ENCODE results near the gene SAMD4A.

SAMD4A gene

DNA sequence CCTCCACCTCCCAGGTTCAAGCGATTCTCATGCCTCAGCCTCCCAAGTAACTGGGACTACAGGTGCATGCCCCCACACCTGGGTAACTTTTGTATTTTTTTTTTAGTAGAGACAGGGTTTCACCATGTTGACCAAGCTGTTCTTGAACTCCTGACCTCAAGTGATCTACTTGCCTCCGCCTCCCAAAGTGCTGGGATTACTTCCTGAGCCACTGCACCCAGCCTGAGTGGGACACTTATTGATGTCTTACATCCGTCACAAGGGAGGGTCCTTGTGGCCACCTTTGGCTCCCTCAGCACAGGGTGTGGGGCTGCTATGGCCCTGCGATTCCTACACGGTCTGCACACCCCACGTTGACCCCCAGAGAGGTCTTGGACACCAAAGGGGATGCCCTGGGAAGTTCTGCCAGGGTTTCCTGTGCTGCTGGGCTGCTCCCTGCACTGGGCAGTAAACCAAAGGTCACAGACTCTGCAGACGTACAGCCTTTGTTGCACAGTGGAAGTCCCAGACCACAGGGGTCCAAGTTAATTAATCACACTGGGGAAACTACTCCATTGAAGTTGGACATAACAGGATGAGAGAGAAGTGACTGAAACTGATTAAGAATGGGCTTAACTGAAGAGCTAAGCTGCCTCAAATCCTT, 95.7 kb downstream of the SAMD4A start:
- no peak for DNase-seq

GRCh38 chr14:54664961-54665360, 98.0 kb downstream of the SAMD4A start:
- DNase-seq = no peak

GRCh38 chr14:54665946-54666345, 99.0 kb downstream of the SAMD4A start:
- DNase-seq = no peak

DNA sequence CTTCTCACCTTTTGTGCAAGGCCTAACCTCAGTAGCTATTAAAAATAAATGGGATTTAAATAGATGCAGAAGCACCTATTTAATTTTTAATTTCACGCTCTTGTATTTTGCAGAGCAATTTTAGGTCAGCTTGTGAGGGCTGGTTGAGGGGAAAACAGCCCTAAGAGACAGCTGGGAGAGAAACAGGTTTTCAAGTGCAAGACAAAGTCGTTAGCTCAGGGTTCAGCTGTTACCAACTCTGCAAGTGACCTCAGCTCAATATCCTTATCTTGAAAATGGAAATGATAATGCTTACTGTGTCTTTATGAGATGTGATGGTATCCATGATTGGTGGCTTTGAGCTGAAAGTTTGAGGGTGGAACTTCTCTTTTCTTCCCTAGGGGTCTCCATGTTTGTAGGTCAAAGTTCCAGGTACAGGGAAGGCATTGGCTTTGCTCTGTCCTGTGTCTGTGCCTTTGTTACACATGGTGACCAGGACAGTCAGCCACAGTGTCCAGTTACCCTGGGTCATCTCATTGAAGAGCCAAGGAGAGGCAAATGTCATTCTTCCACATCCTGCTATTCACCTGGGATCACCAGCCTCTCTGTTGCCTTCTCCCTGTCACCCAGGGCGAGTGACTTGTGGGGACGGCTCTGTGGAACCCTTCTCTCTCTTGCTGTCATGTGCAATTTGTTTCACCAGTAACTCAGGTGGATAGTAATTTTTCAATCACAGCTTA, 100.3 kb downstream of the SAMD4A start:
- DNase-seq = no peak

GRCh38 chr14:54667764-54668163, 100.8 kb downstream of the SAMD4A start:
- DNase-seq = peak in 1 of 14 donors; percentile 38

DNA sequence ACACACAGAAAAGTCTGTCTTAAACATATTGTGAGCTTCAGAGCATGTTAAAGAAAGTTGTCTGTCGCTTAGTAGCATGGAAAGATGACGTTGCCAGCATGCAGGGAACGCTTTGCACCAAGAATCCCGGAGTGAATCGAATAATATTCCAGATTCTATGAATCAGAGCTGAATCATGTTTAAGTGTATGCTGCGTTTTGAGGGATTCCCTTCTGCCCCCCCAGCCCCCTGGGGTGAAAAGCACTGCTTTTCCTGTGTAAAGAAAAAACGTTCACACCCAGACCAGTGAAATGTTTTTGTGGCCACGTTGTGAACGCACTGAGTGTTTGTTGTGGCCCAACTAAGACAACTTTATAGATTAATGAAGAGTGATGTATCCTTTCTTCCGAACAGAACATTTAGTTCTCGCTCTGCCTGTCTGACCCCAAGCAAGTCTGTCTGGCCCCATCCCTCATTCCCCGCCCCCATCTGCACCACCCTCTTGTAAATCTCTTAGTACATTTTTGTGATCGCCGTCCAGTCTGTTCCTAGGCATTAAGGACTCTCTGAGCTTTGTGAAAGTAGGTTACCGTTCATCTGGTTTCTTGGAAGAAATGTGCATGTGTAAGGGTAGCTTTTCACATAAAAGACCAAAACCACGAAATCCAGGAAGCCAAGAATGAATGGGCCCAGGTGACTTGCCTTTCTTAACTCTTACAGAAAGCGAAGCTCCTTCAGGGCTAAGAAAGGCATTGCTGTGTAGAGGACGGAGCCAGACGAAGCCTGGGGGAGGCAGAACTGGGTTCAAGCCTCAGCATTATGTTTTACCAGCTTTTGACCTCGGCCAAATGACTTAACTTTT, 103.0 kb downstream of the SAMD4A start:
- peak in 1 of 14 donors; percentile 21 for DNase-seq

- DNase-seq = no peak
These were observed 104.6 kb downstream of the SAMD4A start for GRCh38 chr14:54671537-54671936.

GRCh38 chr14:54672181-54672580, 105.3 kb downstream of the SAMD4A start:
- DNase-seq = no peak

GRCh38 chr14:54672688-54673087, 105.8 kb downstream of the SAMD4A start:
- DNase-seq = no peak

- peak in 1 of 14 donors; percentile 14 for DNase-seq
These were observed 106.5 kb downstream of the SAMD4A start for GRCh38 chr14:54673193-54674045.

DNA sequence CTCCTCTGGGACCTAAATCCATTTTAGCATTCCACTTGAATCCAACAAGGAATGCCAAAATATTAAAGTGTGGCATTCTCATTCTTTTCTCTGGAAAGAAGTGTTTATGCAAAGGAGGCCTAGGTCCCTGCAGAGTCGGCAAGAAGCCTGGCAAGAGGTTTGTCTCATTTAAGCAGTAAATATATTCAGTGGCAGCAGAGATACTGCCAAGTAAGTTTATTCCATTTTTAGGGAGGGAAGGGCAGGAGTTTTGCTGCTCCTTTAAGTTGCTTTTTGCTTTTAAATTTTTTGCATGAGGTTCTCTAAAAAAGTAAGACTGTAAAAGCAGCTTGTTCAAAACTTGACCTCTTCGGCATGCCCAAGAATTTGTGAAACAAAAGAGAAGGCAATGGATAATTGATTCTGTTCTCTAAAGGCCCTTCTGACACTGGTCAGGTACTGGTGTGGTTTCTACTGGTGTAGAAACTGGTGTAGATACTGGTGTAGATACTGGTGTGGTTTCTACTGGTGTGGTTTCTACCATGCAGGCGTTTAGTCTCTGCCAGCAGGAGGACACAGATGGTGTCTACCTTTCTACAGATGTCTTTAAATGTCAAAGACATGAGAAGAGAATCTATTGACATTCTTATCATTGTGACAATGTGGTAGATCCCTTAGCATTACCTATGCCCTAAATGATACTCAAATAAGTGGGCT, 107.3 kb downstream of the SAMD4A start:
- DNase-seq = no peak

- DNase-seq = peak in 1 of 14 donors; percentile 23
These were observed 108.6 kb downstream of the SAMD4A start for GRCh38 chr14:54675236-54676128.

DNA sequence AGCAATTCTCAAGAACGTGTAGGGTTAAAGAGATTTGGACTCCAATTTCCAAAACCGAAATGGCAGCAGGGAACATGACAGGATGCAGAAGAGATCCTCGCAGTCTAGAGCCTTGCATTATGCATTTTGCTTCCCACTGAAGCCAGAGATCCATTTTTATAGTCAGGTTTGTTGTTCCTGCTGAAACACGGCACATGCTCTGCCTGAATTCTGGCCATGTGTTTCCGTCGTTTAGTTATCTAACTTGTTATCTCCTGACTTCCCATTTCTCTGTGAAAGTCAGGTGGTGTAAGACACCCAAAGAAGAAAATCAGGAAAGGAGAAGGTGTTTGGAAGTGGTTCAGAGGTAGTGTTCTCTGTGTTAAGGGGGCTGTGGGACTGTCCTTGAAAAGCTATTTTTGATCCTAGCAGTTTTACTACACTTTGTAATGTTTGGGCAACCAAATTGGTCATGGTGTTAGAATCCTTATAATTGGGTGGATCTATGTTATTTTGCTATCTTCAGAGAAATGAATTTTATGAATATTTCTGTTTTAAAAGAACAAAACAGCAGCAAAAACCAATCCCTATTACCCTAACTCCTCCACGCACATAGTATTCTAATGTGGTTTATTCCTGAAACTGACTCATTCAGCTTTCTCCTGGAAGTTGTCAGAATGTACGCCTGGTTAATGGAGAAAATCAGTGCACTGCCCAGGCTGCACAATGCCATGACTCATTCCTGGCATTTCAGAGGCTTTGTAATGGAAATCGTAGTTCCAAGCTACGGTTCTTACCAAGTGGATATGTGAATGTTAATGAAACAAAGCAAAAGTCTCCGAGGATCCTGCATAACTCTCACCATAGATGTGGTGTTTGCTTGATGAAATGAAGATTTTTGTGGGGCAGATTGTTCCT, 110.1 kb downstream of the SAMD4A start:
- peak in 6 of 14 donors; percentile 18 to 71 (median 28) for DNase-seq

DNA sequence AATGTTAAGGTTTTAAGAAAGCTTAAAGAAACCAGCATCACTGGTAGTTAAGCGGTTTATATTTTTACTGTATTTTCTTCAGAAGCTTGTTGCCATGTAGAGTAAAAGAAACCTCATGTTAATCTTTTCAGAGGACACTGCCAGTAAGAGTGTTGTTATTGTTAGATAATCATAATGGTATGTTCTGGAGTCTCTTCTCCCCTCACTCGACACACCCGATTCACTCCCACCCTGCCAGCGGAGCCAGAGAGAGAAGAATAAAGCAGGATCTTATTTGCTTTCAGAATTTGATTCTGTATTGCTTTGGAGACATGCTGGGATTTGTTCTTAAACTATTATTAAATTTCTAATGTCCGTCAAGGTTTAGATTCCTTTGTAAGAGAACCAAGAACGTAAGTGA, 113.7 kb downstream of the SAMD4A start:
- no peak for DNase-seq

DNA sequence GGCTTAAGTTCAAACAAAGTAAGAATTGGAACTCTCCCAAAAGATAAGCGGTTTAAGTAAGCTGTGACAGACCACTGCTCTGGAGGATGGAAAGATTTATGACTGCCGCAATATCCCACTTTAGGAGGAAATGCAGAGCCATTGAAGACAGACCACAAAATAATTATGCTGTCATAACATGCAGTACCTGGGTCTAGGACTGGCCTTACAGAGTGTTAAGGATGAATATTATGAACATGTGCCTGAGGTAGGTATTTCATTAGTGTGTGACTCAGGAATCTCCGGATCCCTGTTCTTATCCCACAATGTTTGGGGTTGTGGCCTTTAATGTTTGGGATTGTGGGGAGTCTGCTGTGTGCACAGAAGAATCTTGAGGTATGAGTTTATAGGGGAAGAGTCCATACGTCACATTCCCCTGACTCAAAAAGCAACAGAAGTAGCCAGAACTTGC, 114.9 kb downstream of the SAMD4A start:
- DNase-seq = no peak

DNA sequence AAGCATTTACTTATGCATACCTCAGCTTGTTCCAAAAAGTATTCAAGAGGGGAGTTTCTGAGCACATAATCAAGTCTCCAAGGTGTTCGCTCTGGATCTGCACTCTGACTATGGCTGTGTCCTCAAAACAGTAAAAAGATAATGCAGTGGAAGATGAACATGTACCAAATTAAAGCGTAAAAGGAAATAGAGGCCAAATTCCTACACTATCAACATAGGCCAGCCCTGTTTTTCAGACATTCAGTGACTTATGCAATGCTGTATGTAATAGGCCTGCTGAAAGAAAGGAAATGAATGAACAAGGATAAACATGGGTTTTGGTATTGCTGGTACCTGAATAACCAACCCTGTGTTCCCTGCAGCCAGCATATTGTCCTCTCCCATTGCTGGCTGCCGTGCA, 115.7 kb downstream of the SAMD4A start:
- DNase-seq = no peak

GRCh38 chr14:54683882-54684794, 117.2 kb downstream of the SAMD4A start:
- DNase-seq = peak in 2 of 14 donors; percentile 43 to 75

DNA sequence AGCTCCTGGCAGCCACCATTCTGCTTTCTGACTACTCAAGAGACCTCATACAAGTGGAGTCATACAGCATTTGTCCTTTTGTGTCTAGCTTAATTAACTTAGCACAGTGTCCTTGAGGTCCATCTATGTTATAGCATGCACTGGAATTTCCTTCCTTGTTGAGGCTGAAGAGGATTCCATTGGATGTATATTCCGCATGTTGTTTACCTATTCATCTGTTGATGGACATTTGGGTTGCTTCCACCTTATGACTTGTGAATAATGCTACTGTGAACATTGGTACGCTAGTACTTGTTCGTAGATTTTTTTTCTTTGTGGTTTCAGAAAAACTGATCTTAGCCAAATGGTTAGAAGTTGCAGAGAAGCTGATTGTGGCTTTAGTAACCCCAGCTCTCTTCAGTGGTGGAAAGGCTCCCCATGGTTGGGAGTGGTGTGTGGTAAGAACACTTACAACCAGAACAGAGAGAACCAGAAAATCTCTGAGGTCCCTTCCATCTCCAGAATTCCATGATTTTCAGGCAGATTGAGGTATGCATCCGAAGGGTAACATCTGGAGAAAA, 118.4 kb downstream of the SAMD4A start:
- no peak for DNase-seq

All from C1 segment of cervical spinal cord (tissue), 14 donors.